HEK293 (cell line): ENCODE data around the gene S100A14.

Experiments used
- CTCF ChIA-PET: fragments of 350-600 bp; formaldehyde crosslinking; extraction: SDS; loops from one replicate; lab custom pipeline; 2021; ENCODE audit warnings: antibody characterized with exemption; lab: Yijun Ruan, JAX
- POLR2A ChIA-PET: fragments of 300-600 bp; formaldehyde crosslinking; extraction: SDS; loops from one replicate; lab custom pipeline; 2020; ENCODE audit warnings: antibody characterized with exemption, inconsistent platforms; lab: Yijun Ruan, JAX
- H3K27ac ChIP-seq: fragments of 200-500 bp; sonication (Bioruptor generic); 2 replicates; pipeline ENCODE4 v1.5.1; 2014; ENCODE audit warnings: low read depth, low read length, control low read depth, inconsistent platforms; ENCODE audit errors: extremely low read depth
- H3K36me3 ChIP-seq, 2 experiments: fragments of 200-500 bp in 1 of 2; sonication (Bioruptor generic) in 1 of 2; 1 replicate in 1 of 2; 2 replicates in 1 of 2; pipeline ENCODE4 v1.5.1; 2014 to 2017; ENCODE audit warnings: inconsistent platforms in 2 of 2, low read length in 2 of 2; ENCODE audit not compliant: control insufficient read depth in 2 of 2, insufficient read depth in 1 of 2
- H3K4me1 ChIP-seq: fragments of 200-500 bp; sonication (Bioruptor generic); 2 replicates; pipeline ENCODE4 v1.5.1; 2014; ENCODE audit warnings: mild to moderate bottlenecking, low read length, inconsistent platforms; ENCODE audit not compliant: control insufficient read depth, insufficient read depth
- H3K4me3 ChIP-seq: 2 replicates; pipeline ENCODE4 v1.5.1; 2011; ENCODE audit warnings: low read depth, mild to moderate bottlenecking, control low read depth, low read length, moderate library complexity
- H3K9me3 ChIP-seq: fragments of 200-500 bp; sonication (Bioruptor generic); 2 replicates; pipeline ENCODE4 v1.5.1; 2014; ENCODE audit warnings: low read depth, low read length, inconsistent platforms; ENCODE audit not compliant: control insufficient read depth, insufficient read depth
- ATF2 ChIP-seq: fragments of 450-650 bp; formaldehyde crosslinking; IDR thresholded peaks from 2 replicates; pipeline ENCODE4 v1.5.1; 2016; ENCODE audit warnings: missing biosample characterization, missing genetic modification characterization, low read depth
- BCL11A ChIP-seq: fragments of 450-650 bp; formaldehyde crosslinking; IDR thresholded peaks from 2 replicates; pipeline ENCODE4 v1.5.1; 2016; ENCODE audit warnings: low read depth, missing biosample characterization, missing genetic modification characterization
- FEZF1 ChIP-seq: fragments of 450-650 bp; formaldehyde crosslinking; IDR thresholded peaks from 2 replicates; pipeline ENCODE4 v1.5.1; 2016; ENCODE audit warnings: missing biosample characterization, missing genetic modification characterization
- KLF17 ChIP-seq: fragments of 450-650 bp; formaldehyde crosslinking; IDR thresholded peaks from 2 replicates; pipeline ENCODE4 v1.5.1; 2016; ENCODE audit warnings: missing biosample characterization, missing genetic modification characterization
- PRDM4 ChIP-seq: fragments of 450-650 bp; formaldehyde crosslinking; IDR thresholded peaks from 2 replicates; pipeline ENCODE4 v1.5.1; 2017; ENCODE audit warnings: missing biosample characterization, missing genetic modification characterization
- SCRT1 ChIP-seq: fragments of 450-650 bp; formaldehyde crosslinking; IDR thresholded peaks from 2 replicates; pipeline ENCODE4 v1.5.1; 2016; ENCODE audit warnings: missing biosample characterization, missing genetic modification characterization, borderline replicate concordance
- SCRT2 ChIP-seq: fragments of 450-650 bp; formaldehyde crosslinking; IDR thresholded peaks from 2 replicates; pipeline ENCODE4 v1.5.1; 2016; ENCODE audit warnings: missing biosample characterization, missing genetic modification characterization
- SP2 ChIP-seq: fragments of 450-650 bp; formaldehyde crosslinking; IDR thresholded peaks from 2 replicates; pipeline ENCODE4 v1.5.1; 2016; ENCODE audit warnings: missing biosample characterization, missing genetic modification characterization
- ZNF18 ChIP-seq: fragments of 450-650 bp; formaldehyde crosslinking; IDR thresholded peaks from 2 replicates; pipeline ENCODE4 v1.5.1; 2016; ENCODE audit warnings: missing biosample characterization, missing genetic modification characterization
- ZNF223 ChIP-seq: fragments of 450-650 bp; formaldehyde crosslinking; IDR thresholded peaks from 2 replicates; pipeline ENCODE4 v1.5.1; 2016; ENCODE audit warnings: missing biosample characterization, missing genetic modification characterization
- ZNF239 ChIP-seq: fragments of 450-650 bp; formaldehyde crosslinking; IDR thresholded peaks from 2 replicates; pipeline ENCODE4 v1.5.1; 2016; ENCODE audit warnings: missing biosample characterization, missing genetic modification characterization
- ZNF341 ChIP-seq: fragments of 450-650 bp; formaldehyde crosslinking; IDR thresholded peaks from 2 replicates; pipeline ENCODE4; 2016; ENCODE audit warnings: low read depth, missing biosample characterization, missing genetic modification characterization
- ZNF488 ChIP-seq: fragments of 450-650 bp; formaldehyde crosslinking; IDR thresholded peaks from 2 replicates; pipeline ENCODE4 v1.5.1; 2016; ENCODE audit warnings: missing biosample characterization, missing genetic modification characterization
- ZNF585B ChIP-seq: fragments of 450-650 bp; formaldehyde crosslinking; IDR thresholded peaks from 2 replicates; pipeline ENCODE4 v1.5.1; 2016; ENCODE audit warnings: missing biosample characterization, missing genetic modification characterization
- ZNF629 ChIP-seq: fragments of 450-650 bp; formaldehyde crosslinking; IDR thresholded peaks from 2 replicates; pipeline ENCODE4 v1.5.1; 2017; ENCODE audit warnings: missing biosample characterization, missing genetic modification characterization
- ZNF692 ChIP-seq: fragments of 450-650 bp; formaldehyde crosslinking; IDR thresholded peaks from 2 replicates; pipeline ENCODE4 v1.5.1; 2016; ENCODE audit warnings: missing biosample characterization, missing genetic modification characterization
- ZNF830 ChIP-seq: fragments of 450-650 bp; IDR thresholded peaks from 2 replicates; pipeline ENCODE4 v1.5.0; 2018; ENCODE audit warnings: missing biosample characterization, missing genetic modification characterization, low read depth, mild to moderate bottlenecking, moderate library complexity
- ZXDB ChIP-seq: fragments of 450-650 bp; formaldehyde crosslinking; IDR thresholded peaks from 2 replicates; pipeline ENCODE4 v1.5.1; 2016; ENCODE audit warnings: missing biosample characterization, missing genetic modification characterization

S100A14 gene

GRCh38 chr1:153636312-153636711 lies 20.2 kb upstream of the S100A14 start:
- Histone ChIP-seq H3K4me3 (no peak overlapping the region), H3K4me1 (no peaks in the 10 kb centered on the region), H3K9me3 (no peaks in the 10 kb centered on the region), H3K27ac (no peak overlapping the region)
- CTCF ChIA-PET, result interaction anchor here (2.0 kb wide), 1 partner anchor 9 kb away, joined by 9 read pairs; the partner anchor contains the start of gene S100A13
- TF ChIP-seq FEZF1 (tag by site-specific recombination) (peak; percentile 32; the same call in 1 of the 2 replicates), ATF2 (tag by site-specific recombination) (peak; percentile 65), ZNF692 (tag by site-specific recombination) (0 out of 2 replicates have a peak, but pooled peaks have one; percentile 24), ZNF223 (no peak), ZNF629 (peak; percentile 60)
- TF ChIP-seq, all 188 proteins: peak for 4
- peaks cover 44 to 62% of the 10 kb centered on the region in 2 experiments for H3K36me3 ChIP-seq
- POLR2A ChIA-PET, result no interaction called here

- POLR2A ChIA-PET, result interaction anchor here (2.4 to 2.5 kb wide), 2 partner anchors 11 to 17 kb away, joined by 17 to 25 read pairs; no protein-coding TSS in a partner anchor
- no peaks in the 10 kb centered on the region for H3K4me1 ChIP-seq
- CTCF ChIA-PET, result interaction anchor here (0.9 kb wide), 1 partner anchor 351 kb away, joined by 5 read pairs; the partner anchor contains the start of gene RAB13
- H3K27ac ChIP-seq, result no peak overlapping the region
- H3K9me3 ChIP-seq, result no peaks in the 10 kb centered on the region
- TF ChIP-seq SCRT2 (tag by site-specific recombination), result peak; percentile 79
- no peak for TF ChIP-seq ZNF341 (tag by site-specific recombination)
- TF ChIP-seq SP2 (tag by site-specific recombination), result no peak
- TF ChIP-seq ZNF488, result no peak
- TF ChIP-seq ZNF830 (tag by site-specific recombination), result no peak
- TF ChIP-seq SCRT1 (tag by site-specific recombination), result peak; percentile 83
- TF ChIP-seq ZNF585B (tag by site-specific recombination), result no peak
- H3K4me3 ChIP-seq, result no peak overlapping the region
- peaks cover 40 to 58% of the 10 kb centered on the region in 2 experiments for H3K36me3 ChIP-seq
Observed at GRCh38 chr1:153635872-153636271, 19.7 kb upstream of the S100A14 start.

GRCh38 chr1:153633754-153634665 lies 17.9 kb upstream of the S100A14 start, which contains the start of gene CHTOP:
Gene CHTOP (plus strand): TSS chr1:153634066. CDS start chr1:153636589, 2,523 bp downstream.
- Histone ChIP-seq H3K9me3 (no peaks in the 10 kb centered on the region), H3K36me3 (peaks cover 26 to 39% of the 10 kb centered on the region in 2 experiments), H3K4me1 (no peaks in the 10 kb centered on the region), H3K4me3 (peak within 1 kb of the TSS; percentile 79), H3K27ac (peak within 1 kb of the TSS; percentile 99)
- ChIA-PET CTCF (interaction anchor here (0.6 to 2.1 kb wide), 10 partner anchors 12 to 353 kb away, joined by 3 to 9 read pairs (median 3); no protein-coding TSS in a partner anchor), POLR2A (interaction anchor here (0.5 to 2.5 kb wide), 41 partner anchors 9 to 993 kb away, joined by 3 to 34 read pairs (median 6); partner anchors contain the start of genes CREB3L4, ILF2, INTS3 and RPS27)
- TF ChIP-seq ZNF239 (peak; percentile 49; the same call in 1 of the 2 replicates), KLF17 (tag by site-specific recombination) (peak; percentile 84), PRDM4 (tag by site-specific recombination) (0 out of 2 replicates have a peak, but pooled peaks have one; percentile 13), ZNF18 (tag by site-specific recombination) (0 out of 2 replicates have a peak, but pooled peaks have one; percentile 51), BCL11A (tag by site-specific recombination) (peak; percentile 81; the same call in 1 of the 2 replicates), ZXDB (peak; percentile 91)
